ENCODE data around the gene BTN1A1.

BTN1A1 gene

GRCh38 chr6:26464416-26465131 lies 35.5 kb upstream of the BTN1A1 start:
- Histone ChIP-seq H3K9me2 (replicated peaks; ENCODE audit: insufficient read depth, low read length) (no peaks in the 10 kb centered on the region), H3K27ac (ENCODE audit: low read length) (no peak overlapping the region), H3K9me3 (replicated peaks; ENCODE audit: insufficient read depth, low read length) (no peaks in the 10 kb centered on the region), H3K79me2 (ENCODE audit: low read length) (peaks cover 17% of the 10 kb centered on the region), H3K36me3 (replicated peaks; ENCODE audit: insufficient read depth, low read length) (peaks cover 14% of the 10 kb centered on the region), H3K4me2 (ENCODE audit: low read depth, low read length) (no peak overlapping the region), H4K20me1 (ENCODE audit: insufficient read depth, low read length) (no peaks in the 10 kb centered on the region), H3K4me3 (ENCODE audit: low read length) (no peak overlapping the region), H2AFZ (ENCODE audit: low read length) (no peak overlapping the region), H3F3A (ENCODE audit: insufficient read depth, low read length) (no peaks in the 10 kb centered on the region), H3K27me3 (replicated peaks; ENCODE audit: insufficient read depth, low read length) (no peaks in the 10 kb centered on the region), H3K4me1 (ENCODE audit: low read length) (0 out of 2 replicates have a peak, but pooled peaks cover 5% of the 10 kb centered on the region), H3K9ac (ENCODE audit: low read length) (no peak overlapping the region)
- DNase-seq, result no peak
- TF ChIP-seq EZH2 (optimal IDR thresholded peaks at IDR 0.05; ENCODE audit: low read depth, low read length) (no peak), EZH2phosphoT487 (IDR thresholded peaks at IDR 0.05; ENCODE audit: low read length) (no peak)
- TF ChIP-seq, protein P1, sequence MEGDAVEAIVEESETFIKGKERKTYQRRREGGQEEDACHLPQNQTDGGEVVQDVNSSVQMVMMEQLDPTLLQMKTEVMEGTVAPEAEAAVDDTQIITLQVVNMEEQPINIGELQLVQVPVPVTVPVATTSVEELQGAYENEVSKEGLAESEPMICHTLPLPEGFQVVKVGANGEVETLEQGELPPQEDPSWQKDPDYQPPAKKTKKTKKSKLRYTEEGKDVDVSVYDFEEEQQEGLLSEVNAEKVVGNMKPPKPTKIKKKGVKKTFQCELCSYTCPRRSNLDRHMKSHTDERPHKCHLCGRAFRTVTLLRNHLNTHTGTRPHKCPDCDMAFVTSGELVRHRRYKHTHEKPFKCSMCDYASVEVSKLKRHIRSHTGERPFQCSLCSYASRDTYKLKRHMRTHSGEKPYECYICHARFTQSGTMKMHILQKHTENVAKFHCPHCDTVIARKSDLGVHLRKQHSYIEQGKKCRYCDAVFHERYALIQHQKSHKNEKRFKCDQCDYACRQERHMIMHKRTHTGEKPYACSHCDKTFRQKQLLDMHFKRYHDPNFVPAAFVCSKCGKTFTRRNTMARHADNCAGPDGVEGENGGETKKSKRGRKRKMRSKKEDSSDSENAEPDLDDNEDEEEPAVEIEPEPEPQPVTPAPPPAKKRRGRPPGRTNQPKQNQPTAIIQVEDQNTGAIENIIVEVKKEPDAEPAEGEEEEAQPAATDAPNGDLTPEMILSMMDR (IDR thresholded peaks at IDR 0.05; ENCODE audit: low read length), result no peak

DNA sequence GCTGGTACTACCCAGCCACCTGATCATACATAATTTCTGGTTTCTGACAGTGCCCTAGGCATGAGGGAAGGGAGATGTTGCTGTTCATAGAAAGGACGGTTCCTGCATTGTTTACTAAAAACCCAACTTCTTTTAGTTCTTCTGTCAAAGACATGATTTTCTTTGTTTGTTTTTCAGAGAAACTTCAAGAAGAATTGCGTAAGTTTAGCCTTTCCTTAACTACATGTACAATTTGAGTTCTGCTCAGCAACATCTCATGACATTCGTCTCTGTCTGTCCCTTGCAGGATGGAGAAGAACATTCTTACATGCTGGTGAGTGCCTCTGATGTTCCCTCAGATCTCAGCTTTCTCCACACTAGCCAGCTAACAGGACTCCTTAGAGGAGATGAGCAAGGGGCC lies 34.3 kb upstream of the BTN1A1 start:
- Histone ChIP-seq H2AFZ (ENCODE audit: low read length) (no peak overlapping the region), H4K20me1 (ENCODE audit: insufficient read depth, low read length) (no peaks in the 10 kb centered on the region), H3K36me3 (replicated peaks; ENCODE audit: insufficient read depth, low read length) (peaks cover 9% of the 10 kb centered on the region), H3K9ac (ENCODE audit: low read length) (no peak overlapping the region), H3K27me3 (replicated peaks; ENCODE audit: insufficient read depth, low read length) (no peaks in the 10 kb centered on the region), H3K9me2 (replicated peaks; ENCODE audit: insufficient read depth, low read length) (no peaks in the 10 kb centered on the region), H3K79me2 (ENCODE audit: low read length) (peaks cover 4% of the 10 kb centered on the region), H3K9me3 (replicated peaks; ENCODE audit: insufficient read depth, low read length) (no peaks in the 10 kb centered on the region), H3K4me3 (ENCODE audit: low read length) (no peak overlapping the region), H3K27ac (ENCODE audit: low read length) (no peak overlapping the region), H3K4me1 (ENCODE audit: low read length) (0 out of 2 replicates have a peak, but pooled peaks cover 3% of the 10 kb centered on the region), H3K4me2 (ENCODE audit: low read depth, low read length) (no peak overlapping the region), H3F3A (ENCODE audit: insufficient read depth, low read length) (no peaks in the 10 kb centered on the region)
- DNase-seq, result no peak
- TF ChIP-seq, protein P1 (IDR thresholded peaks at IDR 0.05; ENCODE audit: low read length), result no peak
- TF ChIP-seq EZH2phosphoT487 (IDR thresholded peaks at IDR 0.05; ENCODE audit: low read length) (no peak), EZH2 (optimal IDR thresholded peaks at IDR 0.05; ENCODE audit: low read depth, low read length) (no peak)

GRCh38 chr6:26468829-26469228 lies 31.3 kb upstream of the BTN1A1 start:
- Histone ChIP-seq H3F3A (ENCODE audit: insufficient read depth, low read length) (0 out of 2 replicates have a peak, but pooled peaks cover 5% of the 10 kb centered on the region), H3K4me3 (ENCODE audit: low read length) (no peak overlapping the region), H2AFZ (ENCODE audit: low read length) (no peak overlapping the region), H3K9me2 (replicated peaks; ENCODE audit: insufficient read depth, low read length) (no peaks in the 10 kb centered on the region), H3K27ac (ENCODE audit: low read length) (no peak overlapping the region), H4K20me1 (ENCODE audit: insufficient read depth, low read length) (no peaks in the 10 kb centered on the region), H3K27me3 (replicated peaks; ENCODE audit: insufficient read depth, low read length) (no peaks in the 10 kb centered on the region), H3K9me3 (replicated peaks; ENCODE audit: insufficient read depth, low read length) (no peaks in the 10 kb centered on the region), H3K4me1 (ENCODE audit: low read length) (peaks cover 9% of the 10 kb centered on the region; the same call in 1 of the 2 replicates), H3K36me3 (replicated peaks; ENCODE audit: insufficient read depth, low read length) (peaks cover 9% of the 10 kb centered on the region), H3K4me2 (ENCODE audit: low read depth, low read length) (no peak overlapping the region), H3K79me2 (ENCODE audit: low read length) (no peaks in the 10 kb centered on the region; the same call in 1 of the 2 replicates), H3K9ac (ENCODE audit: low read length) (no peak overlapping the region)
- DNase-seq, result no peak
- TF ChIP-seq EZH2phosphoT487 (IDR thresholded peaks at IDR 0.05; ENCODE audit: low read length) (no peak), EZH2 (optimal IDR thresholded peaks at IDR 0.05; ENCODE audit: low read depth, low read length) (no peak)
- TF ChIP-seq, protein P1 (IDR thresholded peaks at IDR 0.05; ENCODE audit: low read length), result no peak

Data from MM.1S (cell line).